Measurements from ENCODE around the gene WDR5. TPM values are rescaled to one million over a fixed set of nuclear protein-coding genes. Genes with fewer than 3 reads are reported as not detected.

WDR5 gene
- total and polyA plus RNA-seq, 10 donors = 13.8 to 31.3 (median 19.2) TPM

- Histone ChIP-seq H3K36me3 (peaks cover 0 to 35% (median 26%) of the 10 kb centered on the region in 6 donors), H3K4me1 (peaks cover 0 to 21% (median 12%) of the 10 kb centered on the region in 6 donors), H3K9me3 (no peaks in the 10 kb centered on the region), H3K27me3 (replicated peaks in 1 of 7) (no peaks in the 10 kb centered on the region), H3K27ac (no peak overlapping the region), H3K4me3 (no peak overlapping the region)
- intact Hi-C loops (cut with DNase I; ENCODE audit: low total_unique reads) = no loop called here
- no peak for TF ChIP-seq POLR2AphosphoS5 (IDR thresholded peaks at IDR 0.05)
- TF ChIP-seq CTCF (IDR thresholded peaks at IDR 0.05 in 8 of 11, conservative IDR thresholded peaks at IDR 0.05 in 3 of 11) = no peak
- TF ChIP-seq POLR2A (IDR thresholded peaks at IDR 0.05) = no peak
- no peak for DNase-seq
- 83 to 91% (median 88%) methylated on average over 14 of the region's 14 CpGs for WGBS, 5 donors
Measured at GRCh38 chr9:134161647-134162046, 25.8 kb downstream of the WDR5 start.

GRCh38 chr9:134162212-134162775 lies 26.4 kb downstream of the WDR5 start:
- TF ChIP-seq POLR2A (IDR thresholded peaks at IDR 0.05) (no peak), CTCF (IDR thresholded peaks at IDR 0.05 in 8 of 11, conservative IDR thresholded peaks at IDR 0.05 in 3 of 11) (no peak), POLR2AphosphoS5 (IDR thresholded peaks at IDR 0.05) (no peak)
- H3K4me3 ChIP-seq = no peak overlapping the region
- H3K27ac ChIP-seq = no peak overlapping the region
- intact Hi-C loops (cut with DNase I; ENCODE audit: low total_unique reads) = no loop called here
- no peaks in the 10 kb centered on the region for H3K27me3 ChIP-seq (replicated peaks in 1 of 7)
- peaks cover 0 to 21% (median 12%) of the 10 kb centered on the region in 6 donors for H3K4me1 ChIP-seq
- no peaks in the 10 kb centered on the region for H3K9me3 ChIP-seq
- peaks cover 0 to 29% (median 20%) of the 10 kb centered on the region in 6 donors for H3K36me3 ChIP-seq
- DNase-seq = no peak
- WGBS, 5 donors = 94 to 99% (median 95%) methylated on average over 9 of the region's 9 CpGs

- no peak for DNase-seq
- Histone ChIP-seq H3K27me3 (replicated peaks in 1 of 7) (no peaks in the 10 kb centered on the region), H3K4me1 (peaks cover 0 to 21% (median 12%) of the 10 kb centered on the region in 6 donors), H3K9me3 (no peaks in the 10 kb centered on the region), H3K4me3 (no peak overlapping the region), H3K36me3 (peaks cover 0 to 22% (median 13%) of the 10 kb centered on the region in 6 donors), H3K27ac (no peak overlapping the region)
- intact Hi-C loops (cut with DNase I; ENCODE audit: low total_unique reads) = no loop called here
- WGBS, 5 donors = 42 to 52% (median 49%) methylated on average over 10 to 24 of the region's 24 CpGs
- TF ChIP-seq POLR2A (IDR thresholded peaks at IDR 0.05) (no peak), POLR2AphosphoS5 (IDR thresholded peaks at IDR 0.05) (no peak), CTCF (IDR thresholded peaks at IDR 0.05 in 8 of 11, conservative IDR thresholded peaks at IDR 0.05 in 3 of 11) (no peak)
Measured at GRCh38 chr9:134162926-134163370, 27.1 kb downstream of the WDR5 start.

GRCh38 chr9:134163371-134164196 lies 27.7 kb downstream of the WDR5 start:
- Histone ChIP-seq H3K27ac (no peak overlapping the region), H3K4me1 (peaks cover 0 to 21% (median 12%) of the 10 kb centered on the region in 6 donors), H3K27me3 (replicated peaks in 1 of 7) (no peaks in the 10 kb centered on the region), H3K4me3 (no peak overlapping the region), H3K9me3 (peaks cover 0 to 2% (median 1%) of the 10 kb centered on the region in 8 donors), H3K36me3 (peaks cover 0 to 16% (median 7%) of the 10 kb centered on the region in 6 donors)
- 1 to 12% (median 1%) methylated on average over 46 to 80 of the region's 80 CpGs for WGBS, 5 donors
- DNase-seq = peak; percentile 92
- TF ChIP-seq CTCF (IDR thresholded peaks at IDR 0.05 in 8 of 11, conservative IDR thresholded peaks at IDR 0.05 in 3 of 11) = peak in 10 of 11 experiments; percentile 34 to 74 (median 66)
- peak in 2 of 3 donors; percentile 54 to 69 for TF ChIP-seq POLR2AphosphoS5 (IDR thresholded peaks at IDR 0.05)
- no peak for TF ChIP-seq POLR2A (IDR thresholded peaks at IDR 0.05)
- intact Hi-C loops (cut with DNase I; ENCODE audit: low total_unique reads) = no loop called here

Measured in spleen (tissue), 11 donors.